ENCODE results near the gene FOXI2.

FOXI2 gene

GRCh38 chr10:127740596-127740995 is 3.6 kb downstream of the FOXI2 start:
- Histone ChIP-seq H3K4me3 (no peak overlapping the region), H3K27ac (no peak overlapping the region), H3K9ac (no peak overlapping the region), H3K4me1 (no peaks in the 10 kb centered on the region), H3K4me2 (no peak overlapping the region), H3K36me3 (no peaks in the 10 kb centered on the region), H3K27me3 (peaks cover 13% of the 10 kb centered on the region), H4K20me1 (no peaks in the 10 kb centered on the region), H3K9me3 (peaks cover 39% of the 10 kb centered on the region)
- no peak for TF ChIP-seq Cebpa-rat (IDR thresholded peaks at IDR 0.05)

DNA sequence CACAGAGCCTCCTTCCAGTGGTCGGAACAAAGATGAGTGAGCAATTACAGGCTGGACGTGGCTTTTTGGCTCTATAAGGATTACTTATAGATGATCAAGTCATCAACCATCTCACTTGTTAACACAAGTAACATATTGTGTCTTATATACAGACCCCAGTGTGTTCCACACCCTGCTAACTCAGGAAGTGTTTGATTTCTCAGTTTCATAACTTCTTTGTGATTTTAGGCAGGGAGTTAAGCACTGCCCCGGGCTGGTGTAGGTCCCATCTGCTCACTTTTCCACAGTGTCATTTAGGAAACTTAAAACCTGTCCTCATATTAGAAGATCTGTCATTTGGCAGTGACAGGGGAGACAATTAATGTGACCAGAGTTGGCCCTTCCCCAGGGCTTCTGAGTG is 6.2 kb downstream of the FOXI2 start:
- no peaks in the 10 kb centered on the region for H3K4me1 ChIP-seq
- no peak overlapping the region for H3K27ac ChIP-seq
- H3K9ac ChIP-seq, result no peak overlapping the region
- no peak overlapping the region for H3K4me3 ChIP-seq
- H3K36me3 ChIP-seq, result no peaks in the 10 kb centered on the region
- no peaks in the 10 kb centered on the region for H3K27me3 ChIP-seq
- TF ChIP-seq Cebpa-rat (IDR thresholded peaks at IDR 0.05), result no peak
- peaks cover 13% of the 10 kb centered on the region for H3K9me3 ChIP-seq
- H4K20me1 ChIP-seq, result no peaks in the 10 kb centered on the region
- no peak overlapping the region for H3K4me2 ChIP-seq

- no peak overlapping the region for H3K27ac ChIP-seq
Measured at GRCh38 chr10:127744956-127745355, 8.0 kb downstream of the FOXI2 start.

DNA sequence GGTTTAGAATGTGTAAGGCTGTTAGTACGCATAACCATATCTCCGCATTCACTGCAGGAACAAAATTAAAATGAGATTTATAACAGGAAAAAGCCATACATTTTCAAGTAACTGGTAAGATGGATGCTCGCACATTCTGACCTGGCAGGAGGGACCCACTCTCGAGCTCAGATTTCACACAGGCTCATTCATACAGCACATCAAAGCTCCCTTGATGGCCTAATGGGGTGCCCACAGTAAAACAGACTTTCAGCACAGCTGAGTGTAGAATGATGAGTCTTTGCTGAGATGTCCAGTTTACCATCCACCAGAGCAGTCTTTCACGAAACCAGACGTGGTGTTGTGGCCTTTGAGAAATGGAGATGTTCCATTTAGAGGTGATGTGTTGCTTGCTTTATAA is 8.9 kb downstream of the FOXI2 start:
- TF ChIP-seq Cebpa-rat (IDR thresholded peaks at IDR 0.05), result no peak
- H3K4me2 ChIP-seq, result no peak overlapping the region
- H3K27me3 ChIP-seq, result no peaks in the 10 kb centered on the region
- no peak overlapping the region for H3K27ac ChIP-seq
- no peak overlapping the region for H3K4me3 ChIP-seq
- no peaks in the 10 kb centered on the region for H3K36me3 ChIP-seq
- H3K9me3 ChIP-seq, result peaks cover 10% of the 10 kb centered on the region
- no peaks in the 10 kb centered on the region for H3K4me1 ChIP-seq
- H4K20me1 ChIP-seq, result no peaks in the 10 kb centered on the region
- H3K9ac ChIP-seq, result no peak overlapping the region

More at GRCh38 chr10:127744956-127745355, 8.0 kb downstream of the FOXI2 start:
- Histone ChIP-seq H3K4me2 (no peak overlapping the region), H3K36me3 (no peaks in the 10 kb centered on the region), H3K27me3 (no peaks in the 10 kb centered on the region), H3K9me3 (peaks cover 10% of the 10 kb centered on the region), H3K4me1 (no peaks in the 10 kb centered on the region), H3K4me3 (no peak overlapping the region), H4K20me1 (no peaks in the 10 kb centered on the region), H3K9ac (no peak overlapping the region)
- TF ChIP-seq Cebpa-rat (IDR thresholded peaks at IDR 0.05), result no peak

DNA sequence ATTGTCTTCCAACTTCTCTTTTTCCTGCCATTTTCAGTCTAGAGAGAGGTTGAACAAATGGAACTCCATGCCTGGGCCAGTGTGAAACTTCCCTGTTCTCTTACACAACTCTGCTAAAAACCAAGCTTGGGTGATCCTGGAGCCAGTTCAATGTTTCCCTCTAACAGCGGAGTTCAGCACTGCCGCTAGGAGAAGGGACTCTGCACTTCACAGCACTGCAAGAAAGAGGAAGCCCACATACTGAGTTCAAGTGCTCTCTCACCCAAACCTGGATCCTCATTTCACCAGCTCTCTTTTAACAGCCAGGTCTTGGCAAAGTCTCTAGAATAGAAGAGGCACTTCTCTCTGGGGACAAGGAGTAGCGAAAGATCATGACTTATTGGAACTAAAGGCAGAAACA is 18.8 kb downstream of the FOXI2 start:
- Histone ChIP-seq H3K27me3 (no peaks in the 10 kb centered on the region), H3K4me1 (no peaks in the 10 kb centered on the region), H3K4me2 (no peak overlapping the region), H4K20me1 (no peaks in the 10 kb centered on the region), H3K36me3 (no peaks in the 10 kb centered on the region), H3K27ac (no peak overlapping the region), H3K9me3 (no peaks in the 10 kb centered on the region), H3K4me3 (no peak overlapping the region), H3K9ac (no peak overlapping the region)
- TF ChIP-seq Cebpa-rat (IDR thresholded peaks at IDR 0.05), result no peak

DNA sequence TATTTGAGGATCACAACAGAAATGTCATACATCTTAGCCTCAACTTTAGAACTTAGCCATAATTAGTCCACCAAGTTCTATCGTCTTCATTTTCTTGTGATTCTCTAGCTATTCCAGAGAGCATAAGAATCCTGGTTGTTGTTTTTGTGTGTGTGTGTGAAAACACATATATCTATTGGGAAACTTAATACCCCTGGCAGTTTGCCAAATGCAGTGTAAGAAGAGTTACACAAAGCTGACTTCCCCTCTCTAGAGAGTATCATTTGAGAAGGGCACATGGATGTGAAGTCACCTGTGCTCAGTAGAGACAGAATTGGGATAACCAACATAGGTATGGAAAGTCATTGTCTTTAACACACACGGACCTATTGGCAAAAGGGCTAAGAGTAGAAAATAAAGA is 19.3 kb downstream of the FOXI2 start:
- Histone ChIP-seq H3K4me2 (no peak overlapping the region), H3K27ac (no peak overlapping the region), H3K27me3 (no peaks in the 10 kb centered on the region), H3K9me3 (no peaks in the 10 kb centered on the region), H3K4me3 (no peak overlapping the region), H3K9ac (no peak overlapping the region), H3K36me3 (no peaks in the 10 kb centered on the region), H3K4me1 (no peaks in the 10 kb centered on the region), H4K20me1 (no peaks in the 10 kb centered on the region)
- TF ChIP-seq Cebpa-rat (IDR thresholded peaks at IDR 0.05), result no peak

GRCh38 chr10:127757033-127757432 is 20.0 kb downstream of the FOXI2 start:
- Histone ChIP-seq H4K20me1 (no peaks in the 10 kb centered on the region), H3K27ac (no peak overlapping the region)
- no peak for TF ChIP-seq Cebpa-rat (IDR thresholded peaks at IDR 0.05)

DNA sequence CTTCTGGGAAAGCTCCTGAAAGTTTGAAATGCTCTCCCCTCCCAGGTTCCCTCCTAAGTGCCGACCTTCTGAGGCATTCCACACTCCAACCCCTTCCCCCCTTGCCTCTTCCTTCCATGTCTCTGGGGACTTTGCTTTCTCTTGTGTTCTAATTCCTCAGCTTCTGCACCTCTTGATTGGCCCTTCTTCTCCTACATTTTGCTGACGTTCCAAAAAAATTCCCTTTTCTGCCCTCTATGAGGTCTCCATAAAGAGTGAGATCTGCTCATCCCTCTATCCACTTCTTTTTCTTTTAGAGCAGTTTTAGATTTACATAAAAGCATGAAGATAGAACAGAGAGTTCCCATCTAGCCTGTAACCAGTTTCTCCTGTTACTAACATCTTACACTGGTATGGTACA is 22.3 kb downstream of the FOXI2 start:
- Histone ChIP-seq H3K4me1 (no peaks in the 10 kb centered on the region), H3K36me3 (no peaks in the 10 kb centered on the region), H4K20me1 (no peaks in the 10 kb centered on the region), H3K9ac (no peak overlapping the region), H3K4me2 (no peak overlapping the region), H3K9me3 (no peaks in the 10 kb centered on the region), H3K4me3 (no peak overlapping the region), H3K27ac (no peak overlapping the region), H3K27me3 (no peaks in the 10 kb centered on the region)
- no peak for TF ChIP-seq Cebpa-rat (IDR thresholded peaks at IDR 0.05)

More at GRCh38 chr10:127757033-127757432, 20.0 kb downstream of the FOXI2 start:
- Histone ChIP-seq H3K9me3 (no peaks in the 10 kb centered on the region), H3K9ac (no peak overlapping the region), H3K4me1 (no peaks in the 10 kb centered on the region), H3K4me3 (no peak overlapping the region), H3K27me3 (no peaks in the 10 kb centered on the region), H3K4me2 (no peak overlapping the region), H3K36me3 (no peaks in the 10 kb centered on the region)

DNA sequence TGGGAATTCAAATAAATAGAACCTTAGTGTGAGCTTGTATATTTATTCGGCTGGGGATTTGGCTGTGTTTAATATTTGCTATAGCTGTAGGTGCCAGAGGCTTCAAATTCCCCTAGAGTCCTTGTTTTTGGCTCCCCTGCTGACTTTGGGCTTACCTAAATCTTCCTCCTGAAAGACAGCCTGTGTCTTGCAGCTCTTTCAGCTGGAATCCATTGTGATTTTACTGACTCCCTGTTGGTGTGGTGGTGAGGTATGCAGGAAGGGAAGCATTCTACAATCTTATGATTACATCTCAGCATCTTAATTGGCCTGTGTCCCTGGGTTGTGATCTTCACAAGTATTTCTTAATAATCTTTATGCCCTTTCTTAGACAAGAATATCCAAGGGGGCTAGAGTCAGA is 25.9 kb downstream of the FOXI2 start:
- Histone ChIP-seq H4K20me1 (no peaks in the 10 kb centered on the region), H3K9me3 (no peaks in the 10 kb centered on the region), H3K4me1 (no peaks in the 10 kb centered on the region), H3K4me3 (no peak overlapping the region), H3K36me3 (no peaks in the 10 kb centered on the region), H3K4me2 (no peak overlapping the region), H3K9ac (no peak overlapping the region), H3K27ac (no peak overlapping the region), H3K27me3 (no peaks in the 10 kb centered on the region)
- no peak for TF ChIP-seq Cebpa-rat (IDR thresholded peaks at IDR 0.05)

DNA sequence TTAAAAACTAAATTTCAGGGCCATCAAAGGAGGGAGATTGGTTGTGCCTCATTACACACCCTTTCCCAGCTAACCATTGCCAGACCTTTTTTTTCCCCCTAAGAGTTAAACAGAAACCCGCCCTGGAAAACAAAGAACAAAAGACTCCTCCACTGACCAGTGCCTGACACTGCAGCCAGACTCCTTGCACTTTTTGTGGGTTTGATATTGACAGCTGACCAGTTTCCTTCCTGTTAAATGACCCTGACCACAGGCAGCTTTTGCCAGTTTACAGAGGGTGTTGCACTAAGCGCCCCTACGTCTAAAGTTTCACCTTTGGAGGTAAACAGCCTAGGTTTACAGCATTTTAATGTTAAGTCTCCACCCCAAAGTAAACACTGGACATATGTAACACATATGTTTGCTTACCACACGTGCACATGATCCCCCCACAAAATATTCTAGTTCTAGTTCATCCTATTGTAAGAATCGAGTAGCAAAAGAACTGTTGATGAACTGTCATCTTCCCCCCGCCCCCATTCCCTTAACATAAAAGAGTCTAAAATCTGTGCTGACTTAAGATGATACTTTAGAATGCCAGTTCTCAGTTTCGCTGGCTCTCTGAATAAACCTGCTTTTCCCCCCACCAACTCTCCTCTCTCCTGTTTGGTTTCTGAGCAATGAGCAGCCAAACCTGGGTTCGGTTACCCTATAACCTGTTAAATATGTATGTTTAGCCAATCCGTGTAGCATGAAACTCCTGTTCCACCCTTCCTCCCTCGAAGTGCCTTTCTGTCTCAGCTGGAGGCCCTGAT is 38.0 kb downstream of the FOXI2 start:
- Histone ChIP-seq H3K9ac (no peak overlapping the region), H3K4me3 (no peak overlapping the region), H3K9me3 (no peaks in the 10 kb centered on the region), H3K36me3 (no peaks in the 10 kb centered on the region), H4K20me1 (no peaks in the 10 kb centered on the region), H3K4me1 (no peaks in the 10 kb centered on the region), H3K27ac (no peak overlapping the region), H3K27me3 (no peaks in the 10 kb centered on the region), H3K4me2 (no peak overlapping the region)
- TF ChIP-seq Cebpa-rat (IDR thresholded peaks at IDR 0.05), result no peak

DNA sequence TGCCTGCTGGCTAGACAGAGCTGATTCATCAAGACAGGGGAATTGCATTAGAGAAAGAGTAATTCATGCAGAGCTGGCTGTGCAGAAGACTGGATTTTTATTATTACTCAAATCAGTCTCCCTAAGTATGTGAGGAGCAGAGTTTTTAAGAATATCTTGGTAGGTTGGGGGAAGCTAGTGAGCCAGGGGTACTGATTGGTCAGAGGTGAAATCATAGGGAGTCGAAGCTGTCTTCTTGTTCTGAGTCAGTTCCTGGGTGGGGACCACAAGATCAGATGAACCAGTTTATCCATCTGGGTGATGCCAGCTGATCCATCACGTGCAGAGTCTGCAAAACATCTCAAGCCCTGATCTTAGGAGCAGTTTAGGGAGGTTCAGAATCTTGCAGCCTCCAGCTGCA is 39.8 kb downstream of the FOXI2 start:
- H3K9ac ChIP-seq, result no peak overlapping the region
- no peak overlapping the region for H3K4me2 ChIP-seq
- H3K27me3 ChIP-seq, result no peaks in the 10 kb centered on the region
- no peak for TF ChIP-seq Cebpa-rat (IDR thresholded peaks at IDR 0.05)
- H3K36me3 ChIP-seq, result no peaks in the 10 kb centered on the region
- no peak overlapping the region for H3K4me3 ChIP-seq
- H3K4me1 ChIP-seq, result no peaks in the 10 kb centered on the region
- H3K9me3 ChIP-seq, result no peaks in the 10 kb centered on the region
- H3K27ac ChIP-seq, result no peak overlapping the region
- no peaks in the 10 kb centered on the region for H4K20me1 ChIP-seq
